HK-2 (cell line): ENCODE results near the gene FNIP2.

Experiments used
- DNase-seq: peaks from one replicate; pipeline ENCODE4 v3.0.0-alpha.2; 2018; ENCODE audit not compliant: unreplicated experiment

FNIP2 gene

DNA sequence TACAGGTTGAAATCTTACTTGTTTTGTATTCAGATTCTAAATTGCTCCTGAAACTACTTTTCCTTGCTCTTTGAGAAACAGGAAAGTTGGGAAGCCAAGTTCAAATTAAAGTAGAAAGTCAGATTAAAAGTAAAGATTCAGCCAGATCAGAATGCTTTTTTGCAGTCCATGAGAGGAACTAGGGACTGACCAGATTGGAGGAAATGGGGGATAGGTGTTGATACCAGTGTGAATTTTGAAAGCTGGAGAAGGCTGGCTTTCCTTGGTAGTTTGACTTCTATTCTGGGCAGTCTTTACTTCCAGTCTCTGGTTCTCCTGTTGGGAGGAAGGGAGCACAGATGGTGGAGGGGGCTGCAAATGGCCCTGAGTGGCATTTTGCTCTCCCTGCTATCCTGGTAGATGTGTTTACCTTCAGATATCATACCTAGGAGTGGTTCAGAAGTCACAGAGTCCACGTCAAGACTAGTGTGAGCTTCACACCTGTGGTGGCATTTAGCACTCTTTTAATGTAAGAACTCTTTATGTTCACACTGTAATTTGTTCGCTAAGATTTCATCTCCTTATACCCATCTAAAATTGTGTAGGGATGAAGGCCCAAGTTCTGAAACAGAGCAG is 68.8 kb downstream of the FNIP2 start:
- DNase-seq, result no peak

GRCh38 chr4:158840131-158840530 is 71.3 kb downstream of the FNIP2 start:
- no peak for DNase-seq

DNA sequence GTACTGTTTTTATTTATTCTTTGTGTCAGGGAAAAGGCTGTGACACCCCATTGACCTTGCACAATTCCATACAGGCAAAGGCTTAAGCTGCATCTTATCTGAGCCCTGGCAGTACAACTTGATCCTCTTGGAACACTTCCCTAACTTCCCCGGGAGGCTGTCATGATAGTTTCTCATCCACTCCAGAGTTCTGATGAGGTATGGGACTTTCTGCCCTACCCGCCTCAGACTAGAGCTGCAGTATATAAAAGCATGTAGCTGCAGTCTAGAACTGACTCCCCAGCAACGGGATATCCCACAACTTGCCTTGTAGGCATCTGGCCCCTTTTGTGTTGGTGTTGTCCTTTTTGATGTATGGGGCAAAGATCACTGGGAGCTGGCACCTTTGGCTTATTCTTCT is 72.7 kb downstream of the FNIP2 start:
- no peak for DNase-seq

DNA sequence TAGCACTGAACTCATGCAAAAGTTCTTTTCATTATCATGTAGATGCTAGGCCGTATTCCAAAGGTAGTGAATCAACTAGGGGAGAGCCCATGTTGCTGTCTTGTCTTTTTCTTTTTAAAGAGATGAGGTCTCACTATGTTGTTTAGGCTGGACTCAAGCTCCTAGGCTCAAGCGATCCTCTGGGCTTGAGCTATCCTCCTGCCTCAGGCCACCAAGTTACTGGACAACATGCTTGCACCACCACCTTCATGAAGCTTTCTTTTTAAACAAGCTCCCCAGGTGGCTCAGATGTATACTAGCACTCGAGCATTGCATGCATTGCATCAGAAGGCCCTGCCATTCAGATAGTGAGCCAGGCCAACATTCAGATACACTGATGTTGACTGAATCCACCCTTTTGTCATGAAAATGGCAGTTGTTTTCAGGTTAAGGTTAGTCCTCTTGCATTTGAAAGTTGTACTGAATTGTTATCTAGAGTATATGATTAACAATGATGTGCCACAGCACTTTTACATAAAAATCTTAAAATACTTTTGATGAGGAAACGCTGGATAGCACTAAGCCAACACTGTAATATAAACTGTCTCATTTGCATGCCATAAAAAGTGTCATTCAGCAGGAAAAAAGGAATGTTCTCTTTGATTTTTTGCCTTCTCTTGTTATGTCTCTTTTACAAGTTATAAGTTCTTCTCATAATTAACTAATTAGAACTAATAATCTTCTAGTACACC is 76.7 kb downstream of the FNIP2 start:
- DNase-seq, result no peak

DNA sequence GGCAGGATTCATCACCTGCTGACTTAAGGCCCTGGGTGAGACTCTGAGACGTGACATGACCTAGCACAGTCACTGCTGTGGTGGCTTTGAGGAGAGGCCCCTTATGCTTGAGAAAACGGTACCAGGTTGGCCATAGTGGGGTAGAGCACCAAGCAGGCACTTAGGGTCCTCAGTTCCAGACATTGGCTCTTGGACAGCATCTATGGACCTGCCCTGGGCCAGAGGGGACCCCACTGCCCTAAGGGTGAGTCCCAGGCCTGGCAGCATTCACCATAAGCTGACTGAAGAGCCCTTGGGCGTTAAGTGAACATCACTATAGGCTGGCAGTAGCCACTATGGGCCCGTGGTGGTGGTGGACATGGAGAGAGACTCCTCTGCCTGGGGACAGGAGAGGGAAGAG is 78.7 kb downstream of the FNIP2 start:
- no peak for DNase-seq

GRCh38 chr4:158849681-158850080 is 80.9 kb downstream of the FNIP2 start:
- DNase-seq, result no peak

GRCh38 chr4:158850371-158850770 is 81.5 kb downstream of the FNIP2 start:
- DNase-seq, result no peak

DNA sequence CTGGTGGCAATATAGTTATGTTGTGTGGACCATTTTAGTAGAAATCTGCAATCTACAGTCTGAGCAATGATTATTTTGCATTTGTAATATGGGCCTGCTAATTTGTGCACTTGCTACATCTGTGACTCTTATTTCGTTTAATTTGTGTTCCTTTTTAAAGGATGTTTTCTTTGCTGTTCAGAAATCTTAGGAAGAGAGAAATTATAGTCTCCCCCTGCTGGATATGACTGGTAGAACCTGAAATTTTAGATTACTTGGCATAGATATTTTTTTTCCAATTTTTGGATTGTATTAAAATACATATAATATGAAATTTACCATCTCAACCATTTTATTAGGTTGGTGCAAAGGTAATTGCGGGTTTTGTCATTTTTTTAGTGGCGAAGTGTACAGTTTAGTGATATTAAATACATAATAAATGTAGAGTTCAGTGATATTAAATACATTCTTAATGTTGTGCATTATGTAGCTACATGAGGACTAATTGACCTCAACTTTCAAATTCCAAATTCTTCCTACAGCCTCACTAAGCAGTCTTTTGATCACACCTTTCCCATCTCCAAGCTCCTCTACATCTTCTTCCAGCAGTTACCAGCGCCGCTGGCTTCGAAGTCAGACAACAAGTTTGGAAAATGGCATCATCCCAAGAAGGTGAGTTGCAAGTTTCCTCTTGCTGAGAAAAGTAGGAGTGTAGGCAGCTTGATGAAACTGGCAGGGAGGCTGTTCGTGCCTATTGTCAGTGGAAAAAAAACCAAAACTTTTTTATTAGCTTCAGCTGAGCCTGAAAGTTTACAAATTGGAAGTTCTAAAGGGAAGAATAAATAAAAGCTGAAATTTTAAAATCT is 82.2 kb downstream of the FNIP2 start:
- no peak for DNase-seq

- DNase-seq, result no peak
These were observed 85.4 kb downstream of the FNIP2 start for GRCh38 chr4:158854236-158854635.

GRCh38 chr4:158856852-158857251 is 88.0 kb downstream of the FNIP2 start:
- no peak for DNase-seq

GRCh38 chr4:158857951-158858350 is 89.1 kb downstream of the FNIP2 start:
- DNase-seq, result no peak

GRCh38 chr4:158858410-158859199 is 89.8 kb downstream of the FNIP2 start:
- DNase-seq, result no peak

- no peak for DNase-seq
These were observed 90.8 kb downstream of the FNIP2 start for GRCh38 chr4:158859661-158860060.

DNA sequence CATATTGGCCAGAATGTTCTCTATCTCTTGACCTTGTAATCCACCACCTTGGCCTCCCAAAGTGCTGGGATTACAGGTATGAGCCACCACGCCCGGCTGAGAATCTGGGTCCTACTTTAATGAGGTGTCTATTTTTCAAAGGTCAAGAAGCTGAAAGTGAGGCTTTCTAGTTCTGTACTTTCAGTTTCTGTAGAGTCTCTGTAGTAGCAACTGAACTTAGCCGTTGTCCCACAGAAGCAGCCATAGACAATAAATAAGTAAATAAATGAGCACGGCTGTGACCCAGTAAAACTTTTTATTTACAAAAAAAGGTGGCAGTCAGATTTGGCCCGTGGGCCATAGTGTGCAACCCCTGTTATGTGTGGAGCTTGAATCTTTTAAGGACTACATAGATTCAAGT is 92.0 kb downstream of the FNIP2 start:
- no peak for DNase-seq

GRCh38 chr4:158861281-158861680 is 92.5 kb downstream of the FNIP2 start:
- DNase-seq, result no peak

- DNase-seq, result no peak
These were observed 92.9 kb downstream of the FNIP2 start for GRCh38 chr4:158861766-158862165.

GRCh38 chr4:158863296-158863695 is 94.5 kb downstream of the FNIP2 start:
- no peak for DNase-seq

- no peak for DNase-seq
These were observed 96.8 kb downstream of the FNIP2 start for GRCh38 chr4:158865520-158866177.

DNA sequence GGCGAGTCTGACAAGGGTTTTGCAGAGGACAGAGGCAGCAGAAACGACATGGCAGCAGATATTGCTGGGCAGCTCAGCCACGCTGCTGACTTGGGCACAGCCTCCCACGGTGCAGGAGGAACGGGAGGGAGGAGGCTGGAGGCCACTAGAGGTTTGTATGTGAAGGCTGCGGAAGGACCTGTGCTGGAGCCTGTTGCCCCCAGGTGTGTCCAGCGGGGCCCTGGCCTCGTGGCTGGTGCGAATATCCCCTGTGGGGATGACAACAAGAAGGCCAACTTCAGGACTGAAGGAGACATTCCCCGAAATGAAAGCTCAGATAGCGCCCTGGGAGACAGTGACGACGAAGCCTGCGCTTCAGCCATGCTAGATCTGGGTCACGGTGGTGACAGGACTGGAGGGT is 100.2 kb downstream of the FNIP2 start:
- DNase-seq, result no peak

- DNase-seq, result no peak
These were observed 100.9 kb downstream of the FNIP2 start for GRCh38 chr4:158869761-158870160.

- no peak for DNase-seq
These were observed 101.4 kb downstream of the FNIP2 start for GRCh38 chr4:158870282-158870625.
